NB4 (cell line): ENCODE measurements around the gene SOBP.

ENCODE experiments used
- DNase-seq: peaks from one replicate; pipeline ENCODE4 v3.0.0; 2010; ENCODE audit warnings: low read depth
- H3K4me3 ChIP-seq: one replicate; pipeline ENCODE4 v1.5.1; 2011; ENCODE audit warnings: mild to moderate bottlenecking, low read depth, low read length, moderate library complexity
- CTCF ChIP-seq: IDR thresholded peaks from one replicate; pipeline ENCODE4 v1.5.1; 2012; ENCODE audit warnings: low read depth, low read length
- MAX ChIP-seq: IDR thresholded peaks from 2 replicates; pipeline ENCODE4 v1.6.1; 2011; ENCODE audit warnings: low read depth, low read length
- MYC ChIP-seq: IDR thresholded peaks from 2 replicates; pipeline ENCODE4 v1.6.1; 2011; ENCODE audit warnings: low read depth, low read length
- POLR2A ChIP-seq: IDR thresholded peaks from 2 replicates; pipeline ENCODE4 v1.6.1; 2011; ENCODE audit warnings: mild to moderate bottlenecking; ENCODE audit not compliant: insufficient read length; ENCODE audit errors: extremely low read depth

SOBP gene

GRCh38 chr6:107620732-107621131, 130.8 kb downstream of the SOBP start:
- no peak for DNase-seq
- H3K4me3 ChIP-seq = no peak overlapping the region
- TF ChIP-seq MYC (no peak), CTCF (no peak), MAX (no peak), POLR2A (no peak)

GRCh38 chr6:107621229-107621937, 131.5 kb downstream of the SOBP start:
- TF ChIP-seq POLR2A (no peak), MAX (no peak), MYC (no peak), CTCF (no peak)
- no peak overlapping the region for H3K4me3 ChIP-seq
- no peak for DNase-seq

DNA sequence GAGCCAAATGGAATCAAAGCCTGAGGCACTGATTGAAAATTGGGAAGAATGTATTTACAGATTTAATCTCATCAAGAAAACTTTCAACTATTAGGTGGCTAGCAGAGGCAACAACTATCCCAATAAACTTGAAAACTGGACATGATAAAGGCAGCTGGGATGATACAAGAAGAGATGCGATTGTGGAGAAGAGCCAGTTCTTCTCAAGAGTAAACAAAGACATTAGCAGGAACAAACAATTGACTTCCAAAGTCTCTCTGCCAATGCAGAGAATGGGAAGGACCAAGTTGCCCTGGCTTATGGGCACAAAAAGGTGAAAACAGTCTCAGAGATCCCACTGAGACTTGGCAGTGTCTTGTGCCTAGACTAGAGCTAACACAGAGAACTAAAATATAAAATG, 132.4 kb downstream of the SOBP start:
- H3K4me3 ChIP-seq = no peak overlapping the region
- DNase-seq = no peak
- no peak for TF ChIP-seq MYC
- TF ChIP-seq CTCF = no peak
- no peak for TF ChIP-seq MAX
- TF ChIP-seq POLR2A = no peak

- no peak for DNase-seq
- TF ChIP-seq MAX = no peak
- TF ChIP-seq CTCF = no peak
- no peak for TF ChIP-seq POLR2A
- no peak for TF ChIP-seq MYC
- no peak overlapping the region for H3K4me3 ChIP-seq
Observed at GRCh38 chr6:107624050-107624449, 134.1 kb downstream of the SOBP start.

GRCh38 chr6:107624541-107624940, 134.6 kb downstream of the SOBP start:
- no peak for DNase-seq
- TF ChIP-seq MYC = no peak
- TF ChIP-seq MAX = no peak
- TF ChIP-seq CTCF = no peak
- TF ChIP-seq POLR2A = no peak
- H3K4me3 ChIP-seq = no peak overlapping the region
